Keratinocyte (primary cell): ENCODE data around the gene CFAP46. TPM values are rescaled to one million over a fixed set of nuclear protein-coding genes. Genes with fewer than 3 reads are reported as not detected.

ENCODE experiments used
- DNase-seq: peaks from one replicate; pipeline ENCODE4 v3.0.0-alpha.2; 2011; ENCODE audit warnings: low read depth, missing footprints, low spot score
- FAIRE-seq: peaks from 2 replicates; lab custom pipeline; 2011; peaks lifted over from hg19 to GRCh38; lab: Jason Lieb, UNC
- H2AFZ ChIP-seq: 2 replicates; pipeline ENCODE4 v1.6.0; 2012; ENCODE audit warnings: low read length, control low read depth, inconsistent platforms; ENCODE audit not compliant: control insufficient read depth
- H3K27ac ChIP-seq: 2 replicates; pipeline ENCODE4 v1.5.1; 2011; ENCODE audit warnings: low read length; ENCODE audit not compliant: control insufficient read depth, insufficient read depth
- H3K27me3 ChIP-seq: 3 replicates; pipeline ENCODE4 v1.6.0; 2011; ENCODE audit warnings: low read length; ENCODE audit not compliant: control insufficient read depth, insufficient read depth; ENCODE audit errors: extremely low read depth
- H3K36me3 ChIP-seq, 2 experiments: 2 replicates in 1 of 2; 3 replicates in 1 of 2; pipeline ENCODE4 v1.5.1; 2011; ENCODE audit warnings: low read length in 2 of 2, mild to moderate bottlenecking in 1 of 2; ENCODE audit not compliant: control insufficient read depth in 2 of 2, insufficient read depth in 2 of 2; ENCODE audit errors: extremely low read depth in 1 of 2
- H3K4me1 ChIP-seq: 3 replicates; pipeline ENCODE4 v1.5.1; 2011; ENCODE audit warnings: low read length; ENCODE audit not compliant: control insufficient read depth, insufficient read depth; ENCODE audit errors: extremely low read depth
- H3K4me2 ChIP-seq: 3 replicates; pipeline ENCODE4 v1.6.0; 2011; ENCODE audit warnings: low read depth, low read length; ENCODE audit not compliant: control insufficient read depth, insufficient read depth; ENCODE audit errors: extremely low read depth
- H3K4me3 ChIP-seq, 3 experiments: fragments of 200-600 bp in 1 of 3; sonication (generic) in 1 of 3; 2 replicates in 2 of 3; 3 replicates in 1 of 3; pipeline ENCODE4 v1.5.1; 2011 to 2016; ENCODE audit warnings: low read length in 3 of 3, mild to moderate bottlenecking in 3 of 3, control low read depth in 2 of 3, inconsistent platforms in 1 of 3, low read depth in 1 of 3, mixed read lengths in 1 of 3, mixed run types in 1 of 3, moderate library complexity in 1 of 3; ENCODE audit not compliant: control insufficient read depth in 2 of 3, insufficient read depth in 2 of 3; ENCODE audit errors: extremely low read depth in 1 of 3
- H3K79me2 ChIP-seq: 2 replicates; pipeline ENCODE4 v1.6.0; 2012; ENCODE audit warnings: low read length; ENCODE audit not compliant: control insufficient read depth, insufficient read depth
- H3K9ac ChIP-seq: 3 replicates; pipeline ENCODE4 v1.6.0; 2011; ENCODE audit warnings: low read length; ENCODE audit not compliant: control insufficient read depth, insufficient read depth; ENCODE audit errors: extremely low read depth
- H3K9me1 ChIP-seq: 3 replicates; pipeline ENCODE4 v1.6.0; 2011; ENCODE audit warnings: low read length; ENCODE audit not compliant: control insufficient read depth, insufficient read depth; ENCODE audit errors: extremely low read depth
- H3K9me3 ChIP-seq: 2 replicates; pipeline ENCODE4 v1.5.1; 2012; ENCODE audit warnings: low read depth, low read length; ENCODE audit not compliant: control insufficient read depth
- H4K20me1 ChIP-seq: 3 replicates; pipeline ENCODE4 v1.6.0; 2011; ENCODE audit warnings: low read length; ENCODE audit not compliant: control insufficient read depth, insufficient read depth; ENCODE audit errors: extremely low read depth
- EZH2 ChIP-seq: IDR thresholded peaks from one replicate; pipeline ENCODE4 v1.6.1; 2012; ENCODE audit warnings: inconsistent platforms, mild to moderate bottlenecking, low read length, moderate library complexity
- dilution Hi-C: fragments of 300-500 bp; cut with MboI; formaldehyde crosslinking; loops from one replicate; pipeline ENCODE4 v1.7.0; 2020; ENCODE audit warnings: low sequenced_read_pairs; ENCODE audit not compliant: extremely low pct_ligation_motif_present
- polyA plus RNA-seq, 5 experiments: library from polyadenylated mRNA; depleted of rRNA in 3 of 5; stranded (reverse) in 3 of 5; stranded (forward) in 1 of 5; unstranded in 1 of 5; fragments of >200 nt; gene quantifications; 1 replicate in 1 of 5; 2 replicates in 3 of 5; 3 replicates in 1 of 5; pipeline versions ENCODE4 v1.2.1 to v1.2.3, GENCODE V29; 2011 to 2012; ENCODE audit warnings: missing spikeins in 2 of 5, low read depth in 1 of 5, low replicate concordance in 1 of 5
- TF ChIP-seq, protein P1 (sequence below), 3 experiments: IDR thresholded peaks in 1 of 3; conservative IDR thresholded peaks in 1 of 3; optimal IDR thresholded peaks in 1 of 3; 2 replicates in 2 of 3; 3 replicates in 1 of 3; pipeline versions ENCODE3 to v1.5.1; 2011; ENCODE audit warnings: low read length in 3 of 3, mild to moderate bottlenecking in 3 of 3, moderate library complexity in 2 of 3, control low read depth in 1 of 3, inconsistent platforms in 1 of 3; ENCODE audit not compliant: insufficient read depth in 2 of 3; ENCODE audit errors: extremely low read depth in 1 of 3

Gene CFAP46
- polyA plus RNA-seq, 1 donor (not counting 4 experiments of a cell fraction or from before 2014, with no cell fraction given) = 1.00 TPM

- H3K9me1 ChIP-seq = no peaks in the 10 kb centered on the region
- H3K4me1 ChIP-seq = no peaks in the 10 kb centered on the region
- no peaks in the 10 kb centered on the region for H4K20me1 ChIP-seq
- no peak overlapping the region for H3K9ac ChIP-seq
- H3K27me3 ChIP-seq = no peaks in the 10 kb centered on the region
- TF ChIP-seq, protein P1, sequence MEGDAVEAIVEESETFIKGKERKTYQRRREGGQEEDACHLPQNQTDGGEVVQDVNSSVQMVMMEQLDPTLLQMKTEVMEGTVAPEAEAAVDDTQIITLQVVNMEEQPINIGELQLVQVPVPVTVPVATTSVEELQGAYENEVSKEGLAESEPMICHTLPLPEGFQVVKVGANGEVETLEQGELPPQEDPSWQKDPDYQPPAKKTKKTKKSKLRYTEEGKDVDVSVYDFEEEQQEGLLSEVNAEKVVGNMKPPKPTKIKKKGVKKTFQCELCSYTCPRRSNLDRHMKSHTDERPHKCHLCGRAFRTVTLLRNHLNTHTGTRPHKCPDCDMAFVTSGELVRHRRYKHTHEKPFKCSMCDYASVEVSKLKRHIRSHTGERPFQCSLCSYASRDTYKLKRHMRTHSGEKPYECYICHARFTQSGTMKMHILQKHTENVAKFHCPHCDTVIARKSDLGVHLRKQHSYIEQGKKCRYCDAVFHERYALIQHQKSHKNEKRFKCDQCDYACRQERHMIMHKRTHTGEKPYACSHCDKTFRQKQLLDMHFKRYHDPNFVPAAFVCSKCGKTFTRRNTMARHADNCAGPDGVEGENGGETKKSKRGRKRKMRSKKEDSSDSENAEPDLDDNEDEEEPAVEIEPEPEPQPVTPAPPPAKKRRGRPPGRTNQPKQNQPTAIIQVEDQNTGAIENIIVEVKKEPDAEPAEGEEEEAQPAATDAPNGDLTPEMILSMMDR (optimal IDR thresholded peaks at IDR 0.05 in 1 of 3, IDR thresholded peaks at IDR 0.05 in 1 of 3, conservative IDR thresholded peaks at IDR 0.05 in 1 of 3; ENCODE audit: extremely low read depth in 1 of 3, insufficient read depth in 2 of 3, low read length in 3 of 3) = no peak
- TF ChIP-seq EZH2 = no peak
- H3K27ac ChIP-seq = no peak overlapping the region
- dilution Hi-C loops = no loop called here
- H3K9me3 ChIP-seq = no peaks in the 10 kb centered on the region
- no peaks in the 10 kb centered on the region for H3K79me2 ChIP-seq
- no peak overlapping the region for H2AFZ ChIP-seq
- no peak overlapping the region for H3K4me2 ChIP-seq
- H3K36me3 ChIP-seq = no peaks in the 10 kb centered on the region
- no peak overlapping the region for H3K4me3 ChIP-seq
- FAIRE-seq = no peak
- DNase-seq = no peak
These were observed 22.8 kb downstream of the CFAP46 start for GRCh38 chr10:132919374-132920100.

GRCh38 chr10:132918617-132919373 is 23.6 kb downstream of the CFAP46 start:
- FAIRE-seq (no peak), DNase-seq (no peak)
- Histone ChIP-seq H3K4me3 (no peak overlapping the region), H3K9ac (no peak overlapping the region), H3K27me3 (no peaks in the 10 kb centered on the region), H3K4me1 (no peaks in the 10 kb centered on the region), H3K36me3 (no peaks in the 10 kb centered on the region), H3K27ac (no peak overlapping the region), H3K79me2 (no peaks in the 10 kb centered on the region), H3K9me3 (no peaks in the 10 kb centered on the region), H3K9me1 (no peaks in the 10 kb centered on the region), H2AFZ (no peak overlapping the region), H3K4me2 (no peak overlapping the region), H4K20me1 (no peaks in the 10 kb centered on the region)
- dilution Hi-C loops = no loop called here
- TF ChIP-seq, protein P1 (optimal IDR thresholded peaks at IDR 0.05 in 1 of 3, IDR thresholded peaks at IDR 0.05 in 1 of 3, conservative IDR thresholded peaks at IDR 0.05 in 1 of 3; ENCODE audit: extremely low read depth in 1 of 3, insufficient read depth in 2 of 3, low read length in 3 of 3) = no peak
- no peak for TF ChIP-seq EZH2
